ENCODE results near the gene MYO7B.

GRCh38 chr2:127551221-127551930 is 15.9 kb downstream of the MYO7B start:
- TF ChIP-seq GLIS3 (CRISPR knock-in tag; IDR thresholded peaks at IDR 0.05) (no peak), ZNF8 (CRISPR knock-in tag; IDR thresholded peaks at IDR 0.05) (no peak), ARNTL (CRISPR knock-in tag; IDR thresholded peaks at IDR 0.05; ENCODE audit: borderline replicate concordance, low read depth) (no peak), ZFP3 (CRISPR knock-in tag; IDR thresholded peaks at IDR 0.05) (no peak), ZC3H10 (CRISPR knock-in tag; IDR thresholded peaks at IDR 0.05) (no peak), RARB (CRISPR knock-in tag; IDR thresholded peaks at IDR 0.05) (no peak), CREB5 (CRISPR knock-in tag; IDR thresholded peaks at IDR 0.05; ENCODE audit: low read depth) (no peak), ISL1 (CRISPR knock-in tag; IDR thresholded peaks at IDR 0.05) (no peak), PPARA (CRISPR knock-in tag; IDR thresholded peaks at IDR 0.05; ENCODE audit: borderline replicate concordance) (no peak), PATZ1 (CRISPR knock-in tag; IDR thresholded peaks at IDR 0.05; ENCODE audit: borderline replicate concordance) (no peak), ZFP30 (CRISPR knock-in tag; IDR thresholded peaks at IDR 0.05) (no peak), ZNF565 (CRISPR knock-in tag; conservative IDR thresholded peaks at IDR 0.05; ENCODE audit: low read depth) (no peak), ZNF70 (CRISPR knock-in tag; IDR thresholded peaks at IDR 0.05) (no peak)

Measured in SK-N-SH treated with all-trans-retinoic acid at 6 μM for 48 hours (cell line).